ENCODE data around the gene MCM5. TPM values are rescaled to one million over a fixed set of nuclear protein-coding genes. Genes with fewer than 3 reads are reported as not detected.
A peak's percentile ranks its signal among the peaks of the same experiment; 100 is the strongest.
"Not testable (repeated sequence)": the region's sequence is repeated elsewhere in the genome, so short reads cannot be mapped to it uniquely, and the experiment has no call there.

Gene MCM5
- total RNA-seq, 1 experiment from 2014 or later = 71.1 TPM

DNA sequence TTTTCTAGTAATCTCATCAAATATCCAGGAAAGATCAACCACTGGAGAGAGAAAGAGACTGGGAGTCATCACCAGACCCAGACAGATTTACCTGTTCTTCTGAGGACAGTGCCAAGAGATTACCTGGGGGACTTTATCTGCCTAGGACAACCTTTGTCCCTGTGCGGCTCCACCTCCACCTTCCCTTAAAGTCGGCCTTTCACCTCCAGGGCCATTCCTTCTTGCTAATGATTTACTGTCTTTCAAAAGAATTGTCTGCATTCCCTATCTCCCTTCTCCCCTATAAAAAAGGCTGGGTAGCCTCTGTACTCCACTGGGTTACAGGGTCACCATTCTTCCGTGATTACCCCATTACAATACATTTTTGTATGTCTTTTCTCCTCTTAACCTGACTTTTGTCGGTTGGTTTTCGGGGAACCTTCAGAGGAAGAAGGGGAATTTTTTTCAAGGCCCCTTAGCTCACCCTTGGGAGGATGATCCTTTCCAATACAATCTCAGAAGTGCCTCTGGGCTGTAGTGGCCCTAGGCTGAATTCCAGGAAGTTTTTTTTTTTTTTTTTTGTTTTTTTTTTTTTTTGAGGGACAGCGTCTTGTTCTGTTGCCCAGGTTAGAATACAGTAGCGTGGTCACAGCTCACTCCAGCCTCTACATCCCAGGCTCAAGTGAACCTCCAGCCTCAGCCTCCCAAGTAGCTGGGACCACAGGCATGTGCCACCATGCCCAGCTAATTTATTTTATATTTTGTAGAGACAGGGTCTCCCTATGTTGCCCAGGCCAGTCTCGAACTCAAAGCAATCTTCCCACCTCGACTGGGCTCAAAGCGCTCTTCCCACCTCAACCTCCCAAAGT, 20.6 kb upstream of the MCM5 start:
- DNase-seq (ENCODE audit: low read depth) = no peak

GRCh38 chr22:35380013-35380412, 19.9 kb upstream of the MCM5 start:
- peak; percentile 16 for DNase-seq (ENCODE audit: low read depth)

- peak; percentile 86 for DNase-seq (ENCODE audit: low read depth)
Measured at GRCh38 chr22:35380537-35381423, 19.2 kb upstream of the MCM5 start, which contains the start of gene HMOX1. Gene HMOX1, plus strand, starts transcription at chr22:35381096. Its CDS starts 78 bp downstream, at chr22:35381174.

DNA sequence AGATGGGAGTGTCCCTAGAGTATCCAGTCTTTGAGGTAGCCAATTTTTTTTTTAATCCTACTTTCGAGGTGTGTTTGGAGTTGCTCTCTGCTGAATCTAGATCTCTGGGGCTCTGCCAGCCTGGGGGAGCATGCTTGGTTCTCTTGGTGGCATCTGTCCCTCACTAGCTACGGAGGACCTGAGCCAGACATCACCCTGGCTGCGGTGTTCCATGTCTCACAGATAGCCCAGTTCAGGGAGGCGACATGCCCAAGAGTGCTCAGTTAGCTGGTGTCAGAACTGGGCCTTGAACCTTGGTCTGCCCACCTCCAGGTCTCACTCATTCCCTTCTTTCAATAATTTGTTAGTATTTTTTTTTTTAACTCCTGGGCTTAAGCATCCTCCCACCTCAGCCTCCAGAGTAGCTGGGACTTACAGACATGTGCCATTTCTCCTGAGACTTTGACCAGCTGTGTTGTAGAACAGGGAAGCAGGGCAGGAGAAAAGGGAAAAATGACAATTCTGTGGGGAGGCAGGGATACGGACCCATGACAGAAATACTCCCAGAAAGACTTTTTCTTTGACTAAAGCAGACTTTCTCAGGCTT, 18.4 kb upstream of the MCM5 start:
- no peak for DNase-seq (ENCODE audit: low read depth)

GRCh38 chr22:35383679-35384071, 16.3 kb upstream of the MCM5 start:
- no peak for DNase-seq (ENCODE audit: low read depth)

GRCh38 chr22:35384527-35384926, 15.4 kb upstream of the MCM5 start:
- DNase-seq (ENCODE audit: low read depth) = no peak

DNA sequence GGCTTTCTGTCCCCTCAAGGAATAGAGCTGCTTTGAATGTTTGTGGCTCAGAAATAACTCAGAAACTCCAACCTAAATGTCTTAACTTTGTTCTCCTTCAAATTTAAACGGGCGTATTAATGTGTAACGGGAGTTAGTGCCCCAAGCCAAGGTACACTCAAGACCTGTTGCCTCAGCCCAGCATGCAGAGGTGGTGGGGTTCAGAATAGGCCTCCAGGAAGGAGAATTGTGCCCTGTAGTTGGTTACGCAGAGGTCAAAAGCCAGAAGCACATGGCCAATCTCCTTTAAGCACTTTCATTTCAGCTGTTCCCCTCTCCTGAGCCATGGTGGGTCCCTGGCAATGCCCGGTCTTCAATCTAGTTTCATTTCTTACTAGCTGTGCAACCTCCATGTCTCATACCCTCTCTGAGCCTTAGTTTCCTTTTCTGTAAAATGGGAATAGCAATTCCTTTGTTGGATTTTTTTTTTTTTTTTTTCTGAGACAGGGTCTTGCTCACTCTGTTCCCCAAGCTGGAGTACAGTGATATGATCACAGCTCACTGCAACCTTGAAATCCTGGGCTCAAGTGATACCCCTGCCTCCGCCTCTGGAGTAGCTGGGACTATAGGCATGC, 14.9 kb upstream of the MCM5 start:
- DNase-seq (ENCODE audit: low read depth) = no peak

DNA sequence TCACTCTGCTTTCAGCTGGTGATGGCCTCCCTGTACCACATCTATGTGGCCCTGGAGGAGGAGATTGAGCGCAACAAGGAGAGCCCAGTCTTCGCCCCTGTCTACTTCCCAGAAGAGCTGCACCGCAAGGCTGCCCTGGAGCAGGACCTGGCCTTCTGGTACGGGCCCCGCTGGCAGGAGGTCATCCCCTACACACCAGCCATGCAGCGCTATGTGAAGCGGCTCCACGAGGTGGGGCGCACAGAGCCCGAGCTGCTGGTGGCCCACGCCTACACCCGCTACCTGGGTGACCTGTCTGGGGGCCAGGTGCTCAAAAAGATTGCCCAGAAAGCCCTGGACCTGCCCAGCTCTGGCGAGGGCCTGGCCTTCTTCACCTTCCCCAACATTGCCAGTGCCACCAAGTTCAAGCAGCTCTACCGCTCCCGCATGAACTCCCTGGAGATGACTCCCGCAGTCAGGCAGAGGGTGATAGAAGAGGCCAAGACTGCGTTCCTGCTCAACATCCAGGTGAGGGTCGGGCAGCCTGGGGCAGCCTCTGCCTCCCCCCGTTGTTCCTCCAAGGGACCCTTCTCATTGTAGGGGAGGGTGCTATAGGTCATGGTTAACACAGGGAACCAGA, 13.2 kb upstream of the MCM5 start:
- DNase-seq (ENCODE audit: low read depth) = no peak

DNA sequence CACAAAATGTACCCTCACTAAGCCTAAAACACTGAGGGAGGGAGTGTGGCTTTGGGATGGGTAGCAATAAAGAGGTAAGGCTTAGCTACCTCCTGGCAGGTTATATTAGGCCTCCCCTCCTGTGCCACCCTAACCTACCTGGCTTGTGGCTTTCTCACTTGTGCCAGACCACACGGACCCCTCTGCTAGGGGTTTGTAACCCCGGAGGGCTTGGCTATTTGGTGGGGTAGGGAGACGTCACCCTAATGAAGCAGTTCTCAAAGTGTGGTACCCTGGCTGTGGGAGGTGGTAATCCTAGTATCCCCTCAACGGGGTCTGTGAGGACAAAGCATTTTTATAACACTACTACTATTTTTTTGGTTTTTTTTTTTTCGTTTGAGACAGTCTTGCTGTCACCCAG, 9.0 kb upstream of the MCM5 start:
- no peak for DNase-seq (ENCODE audit: low read depth)

- no peak for DNase-seq (ENCODE audit: low read depth)
Measured at GRCh38 chr22:35392357-35392756, 7.6 kb upstream of the MCM5 start.

DNA sequence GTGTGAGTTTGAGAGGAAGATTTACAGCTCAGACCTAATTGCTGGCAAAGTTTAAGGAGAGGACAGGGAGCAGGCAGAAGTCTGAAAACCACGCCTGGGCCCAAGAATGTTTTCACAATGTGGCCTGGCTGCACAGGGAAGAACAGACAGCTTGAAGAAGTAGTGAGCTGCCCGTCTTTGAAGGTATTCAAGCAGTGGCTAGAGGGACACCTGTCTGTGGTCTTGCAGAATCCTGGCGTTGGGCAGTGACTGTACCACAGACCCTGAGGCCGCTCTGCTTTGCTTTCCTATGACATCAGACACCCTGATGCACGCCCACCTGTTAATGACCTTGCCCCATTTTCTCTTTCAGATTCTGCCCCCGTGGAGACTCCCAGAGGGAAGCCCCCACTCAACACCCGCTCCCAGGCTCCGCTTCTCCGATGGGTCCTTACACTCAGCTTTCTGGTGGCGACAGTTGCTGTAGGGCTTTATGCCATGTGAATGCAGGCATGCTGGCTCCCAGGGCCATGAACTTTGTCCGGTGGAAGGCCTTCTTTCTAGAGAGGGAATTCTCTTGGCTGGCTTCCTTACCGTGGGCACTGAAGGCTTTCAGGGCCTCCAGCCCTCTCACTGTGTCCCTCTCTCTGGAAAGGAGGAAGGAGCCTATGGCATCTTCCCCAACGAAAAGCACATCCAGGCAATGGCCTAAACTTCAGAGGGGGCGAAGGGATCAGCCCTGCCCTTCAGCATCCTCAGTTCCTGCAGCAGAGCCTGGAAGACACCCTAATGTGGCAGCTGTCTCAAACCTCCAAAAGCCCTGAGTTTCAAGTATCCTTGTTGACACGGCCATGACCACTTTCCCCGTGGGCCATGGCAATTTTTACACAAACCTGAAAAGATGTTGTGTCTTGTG, 6.6 kb upstream of the MCM5 start:
- DNase-seq (ENCODE audit: low read depth) = no peak

GRCh38 chr22:35394011-35394312, 6.0 kb upstream of the MCM5 start:
- no peak for DNase-seq (ENCODE audit: low read depth)

- no peak for DNase-seq (ENCODE audit: low read depth)
Measured at GRCh38 chr22:35394810-35395563, 5.0 kb upstream of the MCM5 start.

DNA sequence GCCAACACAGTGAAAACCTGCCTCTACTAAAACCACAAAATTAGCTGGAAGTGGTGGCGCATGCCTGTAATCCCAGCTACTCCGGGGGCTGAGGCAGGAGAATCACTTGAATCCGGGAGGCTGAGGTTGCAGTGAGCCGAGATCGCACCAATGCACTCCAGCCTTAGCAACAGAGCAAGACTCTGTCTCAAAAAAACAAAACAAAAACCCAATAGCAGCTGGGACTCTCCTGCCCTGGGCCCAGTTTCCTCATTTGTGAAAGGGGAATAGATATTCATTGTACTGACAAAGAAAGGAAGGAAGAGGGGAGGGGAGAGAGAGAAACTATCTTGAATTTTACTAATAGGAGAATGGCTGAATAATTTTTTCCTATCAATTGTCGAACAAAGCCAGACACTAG, 3.3 kb upstream of the MCM5 start:
- not testable (repeated sequence) for DNase-seq (ENCODE audit: low read depth)

DNA sequence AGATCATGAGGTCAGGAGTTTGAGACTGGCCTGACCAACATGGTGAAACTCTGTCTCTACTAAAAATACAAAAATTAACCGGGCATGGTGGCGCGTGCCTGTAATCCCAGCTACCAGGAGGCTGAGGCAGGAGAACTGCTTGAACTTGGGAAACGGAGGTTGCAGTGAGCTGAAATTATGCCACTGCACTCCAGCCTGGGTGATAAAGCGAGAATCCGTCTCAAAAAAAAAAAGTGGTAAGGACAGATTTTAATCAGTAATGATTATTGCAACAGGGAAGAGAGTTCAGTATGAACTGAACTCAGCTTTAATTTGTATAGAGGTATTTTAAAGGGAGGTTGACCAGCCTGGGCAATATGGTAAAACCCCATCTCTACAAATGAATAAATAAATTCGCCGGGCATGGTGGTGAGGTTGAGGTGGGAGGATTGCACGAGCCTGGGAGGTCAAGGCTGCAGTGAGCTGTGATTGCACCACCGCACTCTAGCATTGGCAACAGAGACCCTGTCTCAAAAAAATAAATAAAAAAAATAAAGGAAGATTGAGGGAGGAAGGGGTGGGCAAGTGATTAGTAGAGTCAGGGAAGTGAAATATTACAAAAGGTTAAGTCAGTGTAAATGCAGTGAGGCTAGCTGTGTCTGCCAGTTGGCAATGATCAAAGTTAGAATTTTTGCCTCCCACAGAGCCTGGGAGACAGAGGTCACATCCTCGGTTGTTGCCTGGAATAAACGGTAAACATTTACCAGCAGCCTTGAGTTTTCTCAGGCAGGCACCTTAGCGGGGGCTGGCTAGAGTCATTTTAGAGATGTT, 2.6 kb upstream of the MCM5 start:
- DNase-seq (ENCODE audit: low read depth) = no peak

DNA sequence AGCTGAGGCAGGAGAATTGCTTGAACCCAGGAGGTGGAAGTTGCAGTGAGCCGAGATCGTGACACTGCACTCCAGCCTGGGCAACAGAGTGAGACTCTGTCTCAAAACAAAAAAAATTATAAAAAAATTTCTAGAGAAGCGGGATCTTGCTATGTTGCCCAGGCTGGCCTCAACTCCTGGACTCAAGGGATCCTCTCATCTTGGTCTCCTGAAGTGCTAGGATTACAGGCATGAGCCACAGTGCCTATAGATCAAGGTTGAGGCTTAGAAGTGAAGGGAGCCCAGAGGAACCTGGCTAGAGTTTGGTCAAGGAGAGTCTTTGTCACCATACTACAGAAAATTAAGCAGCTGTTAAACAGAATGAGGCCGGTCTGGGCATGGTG, 1.4 kb upstream of the MCM5 start:
- DNase-seq (ENCODE audit: low read depth) = no peak

DNA sequence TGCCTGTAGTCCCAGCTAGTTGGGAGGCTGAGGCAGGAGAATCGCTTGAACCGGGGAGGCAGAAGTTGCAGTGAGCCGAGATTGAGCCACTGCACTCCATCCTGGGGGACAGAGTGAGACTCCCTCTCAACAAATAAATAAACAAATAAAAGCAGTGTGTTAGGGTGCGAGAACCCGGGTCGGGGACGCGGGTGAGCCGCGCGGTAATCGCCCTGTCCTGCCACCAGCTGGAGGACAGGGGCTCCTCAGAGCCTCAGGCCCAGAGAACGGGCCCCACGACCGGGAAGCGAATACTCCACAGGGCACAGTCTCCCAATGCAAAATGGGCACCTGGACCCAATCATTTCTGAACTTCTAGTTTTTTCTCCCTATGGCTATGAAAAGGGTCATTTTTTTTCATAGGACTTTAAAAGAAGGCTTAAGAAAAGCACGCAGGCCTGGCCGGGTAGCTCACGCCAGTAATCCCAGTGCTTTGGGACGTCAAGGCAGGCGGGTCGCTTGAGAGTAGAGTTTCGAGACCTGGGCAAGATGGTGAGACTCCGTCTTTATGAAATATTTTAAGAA, 744 bp upstream of the MCM5 start:
- DNase-seq (ENCODE audit: low read depth) = peak; percentile 17

GRCh38 chr22:35400501-35400790, 506 bp downstream of the MCM5 start:
- no peak for DNase-seq (ENCODE audit: low read depth)

- DNase-seq (ENCODE audit: low read depth) = no peak
Measured at GRCh38 chr22:35401863-35402262, 1.9 kb downstream of the MCM5 start.

All from RPMI7951 (cell line).